ENCODE results near the gene KRTAP1-4.

DNA sequence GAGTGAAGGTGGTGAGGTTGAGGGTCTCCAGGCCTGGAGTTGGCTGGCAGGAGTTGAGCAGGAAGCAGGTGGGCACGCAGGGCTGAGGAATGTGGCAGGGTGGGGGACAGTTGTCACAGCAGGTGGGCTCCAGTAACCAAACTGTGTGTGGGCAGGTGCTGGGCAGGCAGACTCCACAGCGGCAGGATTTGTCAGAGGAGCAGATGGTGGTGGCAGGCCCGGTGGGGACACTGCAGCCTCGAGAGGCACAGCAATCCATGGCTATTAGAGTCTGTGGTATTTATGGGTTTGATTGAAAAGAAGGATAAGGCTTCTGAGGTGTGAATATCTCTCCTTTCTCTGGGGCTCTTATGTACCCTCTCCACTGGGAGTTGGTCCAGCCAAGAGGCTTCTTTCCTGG is 36.2 kb downstream of the KRTAP1-4 start, which contains the start of gene KRTAP3-3:
- no peak for TF ChIP-seq POLR2A (IDR thresholded peaks at IDR 0.05)
- no peak for TF ChIP-seq CTCF (IDR thresholded peaks at IDR 0.05)
